Peyer's patch (tissue), 4 donors: ENCODE results near the gene SPAG16. TPM values are rescaled to one million over a fixed set of nuclear protein-coding genes. Genes with fewer than 3 reads are reported as not detected.

Source experiments
- DNase-seq, 3 donors: peaks; one replicate each; pipeline ENCODE4 v3.0.0-alpha.2; 2017 to 2019
- H3K27ac ChIP-seq, 4 donors: fragments of 200-600 bp; sonication (generic); one replicate each; pipeline ENCODE4 v1.5.1; 2016 to 2019
- H3K27me3 ChIP-seq, 2 donors: fragments of 200-600 bp; sonication (generic); one replicate each; pipeline ENCODE4 v1.5.1; 2019
- H3K36me3 ChIP-seq, 3 donors: fragments of 200-600 bp; sonication (generic); one replicate each; pipeline ENCODE4 v1.5.1; 2016 to 2019
- H3K4me1 ChIP-seq, 4 donors: fragments of 200-600 bp; sonication (generic); one replicate each; pipeline ENCODE4 v1.5.1; 2016 to 2019
- H3K4me3 ChIP-seq, 4 donors: fragments of 200-600 bp; sonication (generic); 1 replicate in 3 of 4; 2 replicates in 1 of 4; pipeline ENCODE4 v1.5.1; 2016 to 2019; ENCODE audit warnings: mild to moderate bottlenecking in 1 of 4
- H3K9me3 ChIP-seq, 4 donors: fragments of 200-600 bp; sonication (generic); one replicate each; pipeline ENCODE4 v1.5.1; 2016 to 2019; ENCODE audit warnings: mild to moderate bottlenecking in 1 of 4
- CTCF ChIP-seq, 6 experiments: fragments of 450-650 bp in 4 of 6; fragments of 200-600 bp in 2 of 6; sonication (generic) in 1 of 6; IDR thresholded peaks; one replicate each; pipeline ENCODE4 v1.5.1; 2017 to 2019; ENCODE audit warnings: antibody characterized with exemption in 6 of 6, mild to moderate bottlenecking in 3 of 6, moderate library complexity in 1 of 6
- POLR2A ChIP-seq, 2 donors: fragments of 450-650 bp; IDR thresholded peaks; one replicate each; pipeline ENCODE4 v1.5.1; 2017; ENCODE audit warnings: antibody characterized with exemption in 2 of 2, mild to moderate bottlenecking in 2 of 2, moderate library complexity in 2 of 2
- total RNA-seq, 4 donors: library from RNA; depleted of rRNA; stranded (reverse); fragments of >200 nt; gene quantifications; one replicate each; pipeline ENCODE4 v1.1.0, GENCODE V29; 2016

Gene SPAG16
- total RNA-seq, 4 donors from 2014 or later = 5.5 to 43.7 (median 10.0) TPM

GRCh38 chr2:214185546-214185945 lies 901.3 kb downstream of the SPAG16 start:
- Histone ChIP-seq H3K9me3 (no peaks in the 10 kb centered on the region), H3K27ac (no peak overlapping the region), H3K4me1 (no peaks in the 10 kb centered on the region), H3K27me3 (no peaks in the 10 kb centered on the region), H3K36me3 (no peaks in the 10 kb centered on the region), H3K4me3 (no peak overlapping the region)
- no peak for DNase-seq
- no peak for TF ChIP-seq CTCF (IDR thresholded peaks at IDR 0.05)
- TF ChIP-seq POLR2A (IDR thresholded peaks at IDR 0.05) = no peak

DNA sequence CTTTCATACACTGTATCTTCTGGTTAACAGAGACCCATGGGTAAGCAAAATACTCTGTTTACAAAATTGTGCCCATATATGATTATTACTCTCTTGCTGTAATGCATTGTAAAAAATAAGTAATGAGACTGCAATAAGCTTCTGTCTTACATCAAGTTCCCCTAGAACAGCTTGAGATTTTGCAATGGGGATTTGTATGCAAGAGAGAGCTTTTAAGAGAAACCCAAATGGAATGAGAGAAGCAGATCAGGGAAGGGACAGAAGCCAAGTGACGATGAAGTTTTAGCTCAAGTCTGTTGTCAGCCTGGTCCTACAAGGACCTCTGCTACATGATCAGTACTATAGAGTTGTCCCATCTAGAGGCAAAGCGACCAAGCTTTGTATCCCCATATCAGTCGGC lies 908.4 kb downstream of the SPAG16 start:
- no peak overlapping the region for H3K27ac ChIP-seq
- H3K36me3 ChIP-seq = no peaks in the 10 kb centered on the region
- H3K27me3 ChIP-seq = no peaks in the 10 kb centered on the region
- TF ChIP-seq CTCF (IDR thresholded peaks at IDR 0.05) (no peak), POLR2A (IDR thresholded peaks at IDR 0.05) (no peak)
- H3K9me3 ChIP-seq = no peaks in the 10 kb centered on the region
- no peaks in the 10 kb centered on the region for H3K4me1 ChIP-seq
- no peak overlapping the region for H3K4me3 ChIP-seq
- no peak for DNase-seq

- Histone ChIP-seq H3K4me3 (no peak overlapping the region), H3K4me1 (no peaks in the 10 kb centered on the region), H3K36me3 (no peaks in the 10 kb centered on the region), H3K27me3 (no peaks in the 10 kb centered on the region), H3K27ac (no peak overlapping the region), H3K9me3 (no peaks in the 10 kb centered on the region)
- TF ChIP-seq POLR2A (IDR thresholded peaks at IDR 0.05) (no peak), CTCF (IDR thresholded peaks at IDR 0.05) (no peak)
- no peak for DNase-seq
These were observed 909.7 kb downstream of the SPAG16 start for GRCh38 chr2:214193943-214194342.

DNA sequence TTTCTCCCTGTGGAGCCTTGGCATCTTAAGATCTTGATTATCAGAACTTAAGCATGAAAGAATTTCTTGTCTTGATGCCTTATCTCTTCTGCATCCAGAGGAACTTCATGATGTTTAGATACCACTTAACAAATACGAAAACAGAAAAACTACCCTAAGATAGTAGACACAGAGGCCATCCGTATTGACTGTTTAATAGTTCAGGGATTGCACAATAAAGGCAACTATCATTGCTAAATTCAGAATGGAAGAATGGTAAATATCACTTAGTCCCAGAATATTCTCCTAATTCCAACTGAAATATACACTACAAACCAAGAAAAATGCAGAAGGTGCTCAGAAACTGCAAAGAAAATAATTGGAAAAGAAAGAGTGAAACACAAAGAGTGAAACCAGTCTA lies 912.0 kb downstream of the SPAG16 start:
- no peak overlapping the region for H3K27ac ChIP-seq
- H3K4me1 ChIP-seq = no peaks in the 10 kb centered on the region
- no peak for DNase-seq
- no peaks in the 10 kb centered on the region for H3K27me3 ChIP-seq
- no peak for TF ChIP-seq POLR2A (IDR thresholded peaks at IDR 0.05)
- TF ChIP-seq CTCF (IDR thresholded peaks at IDR 0.05) = no peak
- no peaks in the 10 kb centered on the region for H3K36me3 ChIP-seq
- no peaks in the 10 kb centered on the region for H3K9me3 ChIP-seq
- H3K4me3 ChIP-seq = no peak overlapping the region

- Histone ChIP-seq H3K27ac (no peak overlapping the region), H3K4me1 (no peaks in the 10 kb centered on the region), H3K9me3 (no peaks in the 10 kb centered on the region), H3K4me3 (no peak overlapping the region), H3K36me3 (no peaks in the 10 kb centered on the region), H3K27me3 (no peaks in the 10 kb centered on the region)
- TF ChIP-seq CTCF (IDR thresholded peaks at IDR 0.05) (no peak), POLR2A (IDR thresholded peaks at IDR 0.05) (no peak)
- DNase-seq = no peak
These were observed 917.6 kb downstream of the SPAG16 start for GRCh38 chr2:214201892-214202291.

DNA sequence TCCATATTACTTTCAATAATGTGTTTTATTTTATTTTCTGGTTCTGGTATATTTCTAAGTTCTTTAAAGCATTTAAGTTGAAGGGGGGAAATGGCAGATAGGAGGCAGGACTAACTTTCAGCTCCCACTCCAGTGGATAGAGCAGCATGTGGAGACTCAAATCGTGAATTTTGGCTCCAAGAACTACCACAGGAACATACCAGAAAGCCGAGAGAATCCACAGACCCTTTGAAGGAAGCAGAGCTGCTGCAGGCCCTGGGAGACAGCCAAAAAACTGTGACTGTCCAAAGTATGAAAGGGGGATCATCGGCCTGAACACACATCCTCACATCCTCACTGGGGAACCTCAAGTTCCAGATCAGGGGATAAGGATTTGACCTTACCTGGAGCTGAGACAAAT lies 919.0 kb downstream of the SPAG16 start:
- Histone ChIP-seq H3K9me3 (no peaks in the 10 kb centered on the region), H3K27me3 (no peaks in the 10 kb centered on the region), H3K4me3 (no peak overlapping the region), H3K27ac (no peak overlapping the region), H3K36me3 (no peaks in the 10 kb centered on the region), H3K4me1 (no peaks in the 10 kb centered on the region)
- DNase-seq = no peak
- TF ChIP-seq POLR2A (IDR thresholded peaks at IDR 0.05) (no peak), CTCF (IDR thresholded peaks at IDR 0.05) (no peak)
